ENCODE measurements around the gene FAM3B.

- no peak for TF ChIP-seq CTCF (conservative IDR thresholded peaks at IDR 0.05; ENCODE audit: low read depth in 2 of 2)
- no peak for TF ChIP-seq POLR2AphosphoS5 (IDR thresholded peaks at IDR 0.05; ENCODE audit: low read depth)
- no peak for TF ChIP-seq EZH2 (IDR thresholded peaks at IDR 0.05; ENCODE audit: low read depth, unreplicated experiment)
- no peak for TF ChIP-seq JUNB (IDR thresholded peaks at IDR 0.05; ENCODE audit: unreplicated experiment)
- no peak for TF ChIP-seq REST (IDR thresholded peaks at IDR 0.05; ENCODE audit: unreplicated experiment)
- TF ChIP-seq EZH2phosphoT487 (IDR thresholded peaks at IDR 0.05; ENCODE audit: unreplicated experiment), result no peak
- TF ChIP-seq ZNF114 (CRISPR knock-in tag; IDR thresholded peaks at IDR 0.05), result no peak
These were observed 58.4 kb downstream of the FAM3B start for GRCh38 chr21:41374867-41375533.

Data from GM23338 (cell line).